Measurements from ENCODE around the gene FXYD7. TPM values are rescaled to one million over a fixed set of nuclear protein-coding genes. Genes with fewer than 3 reads are reported as not detected.
A peak's percentile ranks its signal among the peaks of the same experiment; 100 is the strongest.

FXYD7 gene
- total and polyA plus RNA-seq, 2 of the 13 experiments (the other 11 are each of a cell fraction or from before 2014, with no cell fraction given), result 0.55 TPM; not detected in 1

GRCh38 chr19:35130761-35131720 is 12.0 kb upstream of the FXYD7 start (continued):
- TF ChIP-seq TRIM24 (CRISPR knock-in tag; IDR thresholded peaks at IDR 0.05) (no peak), SSRP1 (CRISPR knock-in tag; IDR thresholded peaks at IDR 0.05) (no peak), CCDC6 (CRISPR knock-in tag; IDR thresholded peaks at IDR 0.05) (no peak), ZNF569 (CRISPR knock-in tag; IDR thresholded peaks at IDR 0.05; ENCODE audit: borderline replicate concordance) (no peak), ELF4 (CRISPR knock-in tag; IDR thresholded peaks at IDR 0.05; ENCODE audit: borderline replicate concordance) (no peak), TP53 (CRISPR knock-in tag; conservative IDR thresholded peaks at IDR 0.05) (no peak), ZNF282 (IDR thresholded peaks at IDR 0.05; ENCODE audit: partially characterized antibody) (no peak), ZNF543 (CRISPR knock-in tag; IDR thresholded peaks at IDR 0.05) (no peak), CSRNP1 (CRISPR knock-in tag; IDR thresholded peaks at IDR 0.05) (no peak), ZNF552 (CRISPR knock-in tag; IDR thresholded peaks at IDR 0.05; ENCODE audit: borderline replicate concordance) (no peak), ZNF430 (CRISPR knock-in tag; IDR thresholded peaks at IDR 0.05) (no peak), ZNF432 (CRISPR knock-in tag; IDR thresholded peaks at IDR 0.05; ENCODE audit: borderline replicate concordance) (no peak), ZNF687 (CRISPR knock-in tag; IDR thresholded peaks at IDR 0.05) (peak; percentile 96), CBX5 (CRISPR knock-in tag; IDR thresholded peaks at IDR 0.05; ENCODE audit: borderline replicate concordance) (no peak), ZNF878 (CRISPR knock-in tag; IDR thresholded peaks at IDR 0.05) (no peak)
- TF ChIP-seq, protein P1, sequence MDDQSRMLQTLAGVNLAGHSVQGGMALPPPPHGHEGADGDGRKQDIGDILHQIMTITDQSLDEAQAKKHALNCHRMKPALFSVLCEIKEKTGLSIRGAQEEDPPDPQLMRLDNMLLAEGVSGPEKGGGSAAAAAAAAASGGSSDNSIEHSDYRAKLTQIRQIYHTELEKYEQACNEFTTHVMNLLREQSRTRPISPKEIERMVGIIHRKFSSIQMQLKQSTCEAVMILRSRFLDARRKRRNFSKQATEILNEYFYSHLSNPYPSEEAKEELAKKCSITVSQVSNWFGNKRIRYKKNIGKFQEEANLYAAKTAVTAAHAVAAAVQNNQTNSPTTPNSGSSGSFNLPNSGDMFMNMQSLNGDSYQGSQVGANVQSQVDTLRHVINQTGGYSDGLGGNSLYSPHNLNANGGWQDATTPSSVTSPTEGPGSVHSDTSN (CRISPR knock-in tag; IDR thresholded peaks at IDR 0.05; ENCODE audit: borderline replicate concordance), result no peak
- TF ChIP-seq, protein P2, sequence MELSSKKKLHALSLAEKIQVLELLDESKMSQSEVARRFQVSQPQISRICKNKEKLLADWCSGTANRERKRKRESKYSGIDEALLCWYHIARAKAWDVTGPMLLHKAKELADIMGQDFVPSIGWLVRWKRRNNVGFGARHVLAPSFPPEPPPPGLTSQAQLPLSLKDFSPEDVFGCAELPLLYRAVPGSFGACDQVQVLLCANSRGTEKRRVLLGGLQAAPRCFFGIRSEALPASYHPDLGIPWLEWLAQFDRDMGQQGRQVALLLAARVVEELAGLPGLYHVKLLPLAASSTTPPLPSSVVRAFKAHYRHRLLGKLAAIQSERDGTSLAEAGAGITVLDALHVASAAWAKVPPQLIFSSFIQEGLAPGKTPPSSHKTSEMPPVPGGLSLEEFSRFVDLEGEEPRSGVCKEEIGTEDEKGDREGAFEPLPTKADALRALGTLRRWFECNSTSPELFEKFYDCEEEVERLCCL (CRISPR knock-in tag; IDR thresholded peaks at IDR 0.05; ENCODE audit: borderline replicate concordance), result no peak
- TF ChIP-seq, protein P3, sequence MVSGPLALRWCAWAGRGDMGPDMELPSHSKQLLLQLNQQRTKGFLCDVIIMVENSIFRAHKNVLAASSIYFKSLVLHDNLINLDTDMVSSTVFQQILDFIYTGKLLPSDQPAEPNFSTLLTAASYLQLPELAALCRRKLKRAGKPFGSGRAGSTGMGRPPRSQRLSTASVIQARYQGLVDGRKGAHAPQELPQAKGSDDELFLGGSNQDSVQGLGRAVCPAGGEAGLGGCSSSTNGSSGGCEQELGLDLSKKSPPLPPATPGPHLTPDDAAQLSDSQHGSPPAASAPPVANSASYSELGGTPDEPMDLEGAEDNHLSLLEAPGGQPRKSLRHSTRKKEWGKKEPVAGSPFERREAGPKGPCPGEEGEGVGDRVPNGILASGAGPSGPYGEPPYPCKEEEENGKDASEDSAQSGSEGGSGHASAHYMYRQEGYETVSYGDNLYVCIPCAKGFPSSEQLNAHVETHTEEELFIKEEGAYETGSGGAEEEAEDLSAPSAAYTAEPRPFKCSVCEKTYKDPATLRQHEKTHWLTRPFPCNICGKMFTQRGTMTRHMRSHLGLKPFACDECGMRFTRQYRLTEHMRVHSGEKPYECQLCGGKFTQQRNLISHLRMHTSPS (CRISPR knock-in tag; IDR thresholded peaks at IDR 0.05; ENCODE audit: low read depth), result no peak; the same call in 1 of the 2 replicates

Data from HepG2 (cell line).